Body of pancreas (tissue), 4 donors: ENCODE measurements around the gene CNTNAP2.

Source experiments
- POLR2A ChIP-seq, 3 donors: fragments of 450-650 bp; IDR thresholded peaks; one replicate each; pipeline ENCODE4 v1.6.1; 2016; ENCODE audit warnings: antibody characterized with exemption in 3 of 3, mild to moderate bottlenecking in 2 of 3
- TF ChIP-seq, protein P1 (sequence below), 7 experiments: fragments of 450-650 bp in 4 of 7; fragments of 200-600 bp in 3 of 7; sonication (generic) in 3 of 7; IDR thresholded peaks; one replicate each; pipeline ENCODE4 v1.5.1; 2016 to 2019; ENCODE audit warnings: antibody characterized with exemption in 7 of 7

DNA sequence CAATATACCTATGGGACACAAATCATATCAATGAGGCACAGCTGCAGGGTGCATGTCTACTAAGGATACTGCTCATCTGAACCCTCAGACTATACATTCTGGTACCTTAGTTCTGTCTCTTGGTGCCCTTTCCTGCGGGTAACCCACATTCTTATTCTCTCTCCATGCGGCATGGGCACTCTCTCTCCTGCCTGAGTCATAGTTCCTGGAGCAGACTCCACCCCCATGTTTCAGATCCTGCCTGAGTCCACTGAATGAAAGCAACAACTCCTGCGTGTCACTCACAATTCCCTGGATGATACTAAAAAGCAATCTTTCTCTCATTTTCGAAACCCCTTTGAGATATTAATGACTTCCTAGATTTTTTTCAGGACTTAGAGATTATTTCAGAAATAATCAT lies 1820.8 kb downstream of the CNTNAP2 start:
- TF ChIP-seq, protein P1, sequence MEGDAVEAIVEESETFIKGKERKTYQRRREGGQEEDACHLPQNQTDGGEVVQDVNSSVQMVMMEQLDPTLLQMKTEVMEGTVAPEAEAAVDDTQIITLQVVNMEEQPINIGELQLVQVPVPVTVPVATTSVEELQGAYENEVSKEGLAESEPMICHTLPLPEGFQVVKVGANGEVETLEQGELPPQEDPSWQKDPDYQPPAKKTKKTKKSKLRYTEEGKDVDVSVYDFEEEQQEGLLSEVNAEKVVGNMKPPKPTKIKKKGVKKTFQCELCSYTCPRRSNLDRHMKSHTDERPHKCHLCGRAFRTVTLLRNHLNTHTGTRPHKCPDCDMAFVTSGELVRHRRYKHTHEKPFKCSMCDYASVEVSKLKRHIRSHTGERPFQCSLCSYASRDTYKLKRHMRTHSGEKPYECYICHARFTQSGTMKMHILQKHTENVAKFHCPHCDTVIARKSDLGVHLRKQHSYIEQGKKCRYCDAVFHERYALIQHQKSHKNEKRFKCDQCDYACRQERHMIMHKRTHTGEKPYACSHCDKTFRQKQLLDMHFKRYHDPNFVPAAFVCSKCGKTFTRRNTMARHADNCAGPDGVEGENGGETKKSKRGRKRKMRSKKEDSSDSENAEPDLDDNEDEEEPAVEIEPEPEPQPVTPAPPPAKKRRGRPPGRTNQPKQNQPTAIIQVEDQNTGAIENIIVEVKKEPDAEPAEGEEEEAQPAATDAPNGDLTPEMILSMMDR (IDR thresholded peaks at IDR 0.05): no peak
- no peak for TF ChIP-seq POLR2A (IDR thresholded peaks at IDR 0.05)
